HepG2 (cell line): ENCODE data around the gene CALU. TPM values are rescaled to one million over a fixed set of nuclear protein-coding genes. Genes with fewer than 3 reads are reported as not detected.

Source experiments
- CEBPG ChIP-seq: IDR thresholded peaks from 2 replicates; pipeline ENCODE4 v1.6.1; 2016
- CEBPZ ChIP-seq: IDR thresholded peaks from 2 replicates; pipeline ENCODE4 v1.6.1; 2012; ENCODE audit warnings: low read length, improper control_type of control experiment
- CREB3 ChIP-seq: sonication (generic); formaldehyde crosslinking; IDR thresholded peaks from 2 replicates; pipeline ENCODE4 v1.5.0; 2020; ENCODE audit warnings: missing genetic modification reagents
- GATAD1 ChIP-seq: IDR thresholded peaks from 2 replicates; pipeline ENCODE4 v1.6.1; 2016; ENCODE audit warnings: missing genetic modification reagents, missing compliant biosample characterization
- HMG20A ChIP-seq: IDR thresholded peaks from 2 replicates; pipeline ENCODE4 v1.6.1; 2016; ENCODE audit warnings: borderline replicate concordance
- IRF2 ChIP-seq: IDR thresholded peaks from 2 replicates; pipeline ENCODE4 v1.6.1; 2018; ENCODE audit warnings: missing genetic modification reagents, missing compliant biosample characterization
- KLF9 ChIP-seq: IDR thresholded peaks from 2 replicates; pipeline ENCODE4 v1.6.1; 2016; ENCODE audit warnings: low read depth
- LBX2 ChIP-seq: sonication (generic); formaldehyde crosslinking; IDR thresholded peaks from 2 replicates; pipeline ENCODE4 v1.5.0; 2020; ENCODE audit warnings: missing genetic modification reagents, mild to moderate bottlenecking, borderline replicate concordance
- NCOA5 ChIP-seq: sonication (generic); formaldehyde crosslinking; IDR thresholded peaks from 2 replicates; pipeline ENCODE4 v1.4.0; 2020; ENCODE audit warnings: missing genetic modification reagents
- PCBP1 ChIP-seq: fragments of 200-400 bp; formaldehyde crosslinking; IDR thresholded peaks from 2 replicates; pipeline ENCODE4 v1.6.1; 2017; ENCODE audit warnings: mild to moderate bottlenecking, low read depth, low read length, borderline replicate concordance
- SNAI1 ChIP-seq: sonication (generic); formaldehyde crosslinking; IDR thresholded peaks from 2 replicates; pipeline ENCODE4 v1.5.0; 2020; ENCODE audit warnings: mild to moderate bottlenecking, missing genetic modification reagents, borderline replicate concordance
- SNAPC2 ChIP-seq: sonication (generic); formaldehyde crosslinking; IDR thresholded peaks from 2 replicates; pipeline ENCODE4 v1.8.1; 2022; ENCODE audit warnings: mild to moderate bottlenecking, missing genetic modification reagents
- STAG1 ChIP-seq: sonication (generic); formaldehyde crosslinking; IDR thresholded peaks from 2 replicates; pipeline ENCODE4 v1.4.0; 2020; ENCODE audit warnings: missing genetic modification reagents
- TBX2 ChIP-seq: sonication (generic); formaldehyde crosslinking; IDR thresholded peaks from 2 replicates; pipeline ENCODE4 v1.5.0; 2020; ENCODE audit warnings: missing genetic modification reagents, mild to moderate bottlenecking, borderline replicate concordance
- ZNF205 ChIP-seq: IDR thresholded peaks from 2 replicates; pipeline ENCODE4 v1.6.1; 2018; ENCODE audit warnings: missing biosample characterization, missing genetic modification reagents
- ZNF550 ChIP-seq: sonication (generic); formaldehyde crosslinking; IDR thresholded peaks from 2 replicates; pipeline ENCODE4 v1.4.0; 2020; ENCODE audit warnings: mild to moderate bottlenecking, missing genetic modification reagents, borderline replicate concordance
- ZNF552 ChIP-seq: sonication (generic); formaldehyde crosslinking; IDR thresholded peaks from 2 replicates; pipeline ENCODE4 v1.9.0; 2022; ENCODE audit warnings: missing genetic modification reagents, mild to moderate bottlenecking, borderline replicate concordance
- ZNF558 ChIP-seq: sonication (generic); formaldehyde crosslinking; IDR thresholded peaks from 2 replicates; pipeline ENCODE4 v1.9.0; 2022; ENCODE audit warnings: mild to moderate bottlenecking, missing genetic modification reagents, borderline replicate concordance
- ZNF746 ChIP-seq: sonication (generic); formaldehyde crosslinking; IDR thresholded peaks from 2 replicates; pipeline ENCODE4 v1.8.0; 2022; ENCODE audit warnings: mild to moderate bottlenecking, missing genetic modification reagents
- polyA plus RNA-seq, 8 experiments: library from polyadenylated mRNA; depleted of rRNA in 3 of 8; stranded (reverse) in 7 of 8; unstranded in 1 of 8; fragments of >200 nt; fragmentation: Illumina TruSeq in 4 of 8; extraction: Trizol in 4 of 8; gene quantifications; 2 replicates each; pipeline versions ENCODE4 v1.2.1 to v1.2.3, GENCODE V29; 2011 to 2016; ENCODE audit warnings: low read depth in 4 of 8, missing spikeins in 1 of 8, mixed read lengths in 1 of 8; ENCODE audit not compliant: insufficient read depth in 1 of 8
- total RNA-seq, 5 experiments: library from RNA; depleted of rRNA; stranded (reverse); fragments of >200 nt; fragmentation: Illumina TruSeq; extraction: Trizol; gene quantifications; 2 replicates each; pipeline ENCODE4 v1.2.3, GENCODE V29; 2016; ENCODE audit warnings: low read depth in 1 of 5
- TF ChIP-seq, protein P1 (sequence below), 2 experiments: IDR thresholded peaks; 2 replicates each; pipeline ENCODE4 v1.6.1; 2011 to 2012; ENCODE audit warnings: low read length in 2 of 2, borderline replicate concordance in 1 of 2, low read depth in 1 of 2, mild to moderate bottlenecking in 1 of 2, moderate library complexity in 1 of 2
- TF ChIP-seq, protein P2 (sequence below): sonication (generic); formaldehyde crosslinking; IDR thresholded peaks from 2 replicates; pipeline ENCODE4 v1.5.0; 2020; ENCODE audit warnings: missing genetic modification reagents

CALU gene
- total and polyA plus RNA-seq, 2 of the 13 experiments (the other 11 are each of a cell fraction or from before 2014, with no cell fraction given): 198 to 252 TPM

- TF ChIP-seq STAG1: no peak
- peak; percentile 17; the same call in 1 of the 2 replicates for TF ChIP-seq TBX2
- no peak for TF ChIP-seq ZNF746 (CRISPR knock-in tag)
- TF ChIP-seq ZNF558 (CRISPR knock-in tag): no peak
- no peak for TF ChIP-seq ZNF552 (CRISPR knock-in tag)
- TF ChIP-seq HMG20A (CRISPR knock-in tag): no peak
- no peak for TF ChIP-seq IRF2 (CRISPR knock-in tag)
- no peak for TF ChIP-seq CREB3
- TF ChIP-seq ZNF550 (CRISPR knock-in tag): 0 out of 2 replicates have a peak, but pooled peaks have one; percentile 7
- TF ChIP-seq NCOA5: peak; percentile 89; the same call in 1 of the 2 replicates
- TF ChIP-seq, protein P1, sequence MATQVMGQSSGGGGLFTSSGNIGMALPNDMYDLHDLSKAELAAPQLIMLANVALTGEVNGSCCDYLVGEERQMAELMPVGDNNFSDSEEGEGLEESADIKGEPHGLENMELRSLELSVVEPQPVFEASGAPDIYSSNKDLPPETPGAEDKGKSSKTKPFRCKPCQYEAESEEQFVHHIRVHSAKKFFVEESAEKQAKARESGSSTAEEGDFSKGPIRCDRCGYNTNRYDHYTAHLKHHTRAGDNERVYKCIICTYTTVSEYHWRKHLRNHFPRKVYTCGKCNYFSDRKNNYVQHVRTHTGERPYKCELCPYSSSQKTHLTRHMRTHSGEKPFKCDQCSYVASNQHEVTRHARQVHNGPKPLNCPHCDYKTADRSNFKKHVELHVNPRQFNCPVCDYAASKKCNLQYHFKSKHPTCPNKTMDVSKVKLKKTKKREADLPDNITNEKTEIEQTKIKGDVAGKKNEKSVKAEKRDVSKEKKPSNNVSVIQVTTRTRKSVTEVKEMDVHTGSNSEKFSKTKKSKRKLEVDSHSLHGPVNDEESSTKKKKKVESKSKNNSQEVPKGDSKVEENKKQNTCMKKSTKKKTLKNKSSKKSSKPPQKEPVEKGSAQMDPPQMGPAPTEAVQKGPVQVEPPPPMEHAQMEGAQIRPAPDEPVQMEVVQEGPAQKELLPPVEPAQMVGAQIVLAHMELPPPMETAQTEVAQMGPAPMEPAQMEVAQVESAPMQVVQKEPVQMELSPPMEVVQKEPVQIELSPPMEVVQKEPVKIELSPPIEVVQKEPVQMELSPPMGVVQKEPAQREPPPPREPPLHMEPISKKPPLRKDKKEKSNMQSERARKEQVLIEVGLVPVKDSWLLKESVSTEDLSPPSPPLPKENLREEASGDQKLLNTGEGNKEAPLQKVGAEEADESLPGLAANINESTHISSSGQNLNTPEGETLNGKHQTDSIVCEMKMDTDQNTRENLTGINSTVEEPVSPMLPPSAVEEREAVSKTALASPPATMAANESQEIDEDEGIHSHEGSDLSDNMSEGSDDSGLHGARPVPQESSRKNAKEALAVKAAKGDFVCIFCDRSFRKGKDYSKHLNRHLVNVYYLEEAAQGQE (IDR thresholded peaks at IDR 0.05; ENCODE audit: borderline replicate concordance in 1 of 2, low read depth in 1 of 2, low read length in 2 of 2): no peak
- peak; percentile 12; the same call in 1 of the 2 replicates for TF ChIP-seq SNAPC2
- TF ChIP-seq LBX2 (CRISPR knock-in tag): 0 out of 2 replicates have a peak, but pooled peaks have one; percentile 49
- TF ChIP-seq CEBPG (CRISPR knock-in tag): no peak
- TF ChIP-seq GATAD1: no peak
- TF ChIP-seq, protein P2, sequence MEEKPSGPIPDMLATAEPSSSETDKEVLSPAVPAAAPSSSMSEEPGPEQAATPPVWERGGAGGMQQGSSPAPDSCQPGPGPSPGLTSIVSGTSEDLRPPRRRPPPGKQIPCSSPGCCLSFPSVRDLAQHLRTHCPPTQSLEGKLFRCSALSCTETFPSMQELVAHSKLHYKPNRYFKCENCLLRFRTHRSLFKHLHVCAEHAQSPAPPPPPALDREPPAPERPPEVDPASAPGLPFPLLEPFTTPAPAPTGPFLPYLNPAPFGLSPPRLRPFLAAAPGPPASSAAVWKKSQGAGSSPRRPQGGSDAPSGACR (CRISPR knock-in tag): 0 out of 2 replicates have a peak, but pooled peaks have one; percentile 61
- TF ChIP-seq SNAI1 (CRISPR knock-in tag): no peak
- no peak for TF ChIP-seq PCBP1
- TF ChIP-seq KLF9: 0 out of 2 replicates have a peak, but pooled peaks have one; percentile 25
- TF ChIP-seq ZNF205 (CRISPR knock-in tag): no peak
- TF ChIP-seq CEBPZ: no peak
These were observed 550 bp upstream of the CALU start (continued) for GRCh38 chr7:128738570-128739047.
